ENCODE measurements around the gene GAREM2.

GAREM2 gene

DNA sequence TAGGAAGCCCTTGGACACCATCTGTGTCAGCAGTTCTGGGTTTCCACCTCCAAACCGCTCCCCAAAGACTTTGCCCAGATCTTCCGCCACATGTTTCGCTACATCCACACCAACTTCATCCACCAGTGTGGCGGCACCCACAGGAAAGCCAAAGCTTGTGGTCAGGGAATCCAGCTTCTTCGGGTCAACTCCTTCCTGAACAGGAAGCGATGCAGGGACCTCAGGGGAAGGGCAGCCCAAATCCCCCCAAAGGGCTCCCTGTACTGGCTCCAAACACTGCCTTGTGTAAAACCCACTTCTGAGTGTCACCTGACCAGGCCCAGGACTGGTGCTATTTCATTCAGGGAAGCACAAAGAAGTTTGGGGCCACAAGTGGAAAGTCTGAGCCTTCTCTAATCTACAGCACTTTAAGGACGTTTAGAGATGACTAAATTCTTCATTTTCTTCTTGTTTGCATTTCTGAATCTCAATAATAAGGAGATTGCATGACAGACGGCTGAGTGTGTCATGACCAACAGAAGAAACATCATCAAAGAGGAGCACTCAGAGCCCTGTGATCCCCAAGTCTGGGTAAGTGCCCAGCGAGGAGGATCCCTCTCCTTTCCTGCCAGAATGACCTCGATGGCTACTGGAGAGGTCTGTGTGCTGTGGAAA lies 20.8 kb downstream of the GAREM2 start:
- H3K27ac ChIP-seq (ENCODE audit: low read depth, low read length, poor library complexity, severe bottlenecking): no peak overlapping the region
- no peak overlapping the region for H3K4me3 ChIP-seq (ENCODE audit: low read depth, low read length, poor library complexity, severe bottlenecking)
- H3K4me2 ChIP-seq (ENCODE audit: low read length): no peak overlapping the region
- H3K9me3 ChIP-seq (ENCODE audit: low read length): peaks cover 8% of the 10 kb centered on the region; the same call in 1 of the 2 replicates
- H2AFZ ChIP-seq (ENCODE audit: low read length): no peak overlapping the region
- no peaks in the 10 kb centered on the region for H3K9me2 ChIP-seq (ENCODE audit: low read depth, low read length)
- H3K9ac ChIP-seq (ENCODE audit: low read length): no peak overlapping the region
- H3F3A ChIP-seq (ENCODE audit: insufficient read depth, low read length): no peaks in the 10 kb centered on the region
- H4K20me1 ChIP-seq (ENCODE audit: insufficient read depth, low read length): no peaks in the 10 kb centered on the region
- H3K4me1 ChIP-seq (ENCODE audit: insufficient read depth, low read length, severe bottlenecking): peaks cover 4% of the 10 kb centered on the region
- H3K36me3 ChIP-seq (ENCODE audit: insufficient read depth, low read length): peaks cover 82% of the 10 kb centered on the region
- H3K27me3 ChIP-seq (ENCODE audit: insufficient read depth, low read length): no peaks in the 10 kb centered on the region
- TF ChIP-seq, protein P1, sequence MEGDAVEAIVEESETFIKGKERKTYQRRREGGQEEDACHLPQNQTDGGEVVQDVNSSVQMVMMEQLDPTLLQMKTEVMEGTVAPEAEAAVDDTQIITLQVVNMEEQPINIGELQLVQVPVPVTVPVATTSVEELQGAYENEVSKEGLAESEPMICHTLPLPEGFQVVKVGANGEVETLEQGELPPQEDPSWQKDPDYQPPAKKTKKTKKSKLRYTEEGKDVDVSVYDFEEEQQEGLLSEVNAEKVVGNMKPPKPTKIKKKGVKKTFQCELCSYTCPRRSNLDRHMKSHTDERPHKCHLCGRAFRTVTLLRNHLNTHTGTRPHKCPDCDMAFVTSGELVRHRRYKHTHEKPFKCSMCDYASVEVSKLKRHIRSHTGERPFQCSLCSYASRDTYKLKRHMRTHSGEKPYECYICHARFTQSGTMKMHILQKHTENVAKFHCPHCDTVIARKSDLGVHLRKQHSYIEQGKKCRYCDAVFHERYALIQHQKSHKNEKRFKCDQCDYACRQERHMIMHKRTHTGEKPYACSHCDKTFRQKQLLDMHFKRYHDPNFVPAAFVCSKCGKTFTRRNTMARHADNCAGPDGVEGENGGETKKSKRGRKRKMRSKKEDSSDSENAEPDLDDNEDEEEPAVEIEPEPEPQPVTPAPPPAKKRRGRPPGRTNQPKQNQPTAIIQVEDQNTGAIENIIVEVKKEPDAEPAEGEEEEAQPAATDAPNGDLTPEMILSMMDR (IDR thresholded peaks at IDR 0.05; ENCODE audit: low read length): no peak
- TF ChIP-seq EZH2 (IDR thresholded peaks at IDR 0.05; ENCODE audit: borderline replicate concordance, low read length): no peak
- H3K79me2 ChIP-seq (ENCODE audit: insufficient read depth, low read length): no peaks in the 10 kb centered on the region

DNA sequence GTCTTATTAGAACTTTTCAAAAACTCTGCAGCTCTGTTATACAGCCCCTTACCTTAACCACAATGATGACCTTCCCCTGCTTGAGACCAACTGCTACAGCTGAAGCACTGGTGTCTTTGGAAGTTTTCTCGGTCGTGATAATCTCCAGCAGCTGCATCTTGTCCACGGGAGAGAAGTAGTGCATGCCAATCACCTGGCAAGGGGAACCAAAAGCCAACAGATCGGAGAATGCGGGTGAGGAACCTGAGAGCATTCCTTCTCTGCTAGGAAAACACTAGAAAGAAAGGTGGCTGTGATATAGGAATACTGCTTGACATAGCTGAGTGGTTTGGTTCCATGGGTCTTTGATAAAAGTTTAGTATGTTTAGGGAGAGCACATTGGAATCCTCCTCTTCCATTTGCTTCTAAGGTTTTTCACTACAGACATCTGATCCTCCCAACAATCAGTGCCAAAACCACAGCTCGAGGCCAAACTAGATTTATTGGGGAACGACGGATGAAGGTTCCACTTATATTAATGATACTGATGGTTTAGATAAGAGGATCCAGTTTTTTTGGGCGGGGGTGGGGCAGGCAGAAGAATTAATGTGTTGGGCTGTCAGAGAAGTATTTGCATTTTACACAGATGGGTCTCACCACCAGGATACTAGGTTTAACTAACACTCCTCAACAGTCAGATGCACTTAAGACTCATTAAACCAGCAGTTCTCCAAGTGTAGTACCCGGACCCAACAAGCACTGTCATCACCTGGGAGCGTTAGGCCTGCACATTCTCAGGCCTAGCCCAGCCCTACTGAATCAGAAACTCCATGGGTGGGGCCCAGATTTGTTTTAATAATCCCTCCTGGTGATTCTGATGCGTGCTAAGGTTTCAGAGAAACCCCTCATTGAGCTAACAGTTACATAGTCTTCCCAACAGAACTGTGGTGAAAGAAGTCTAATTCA lies 22.4 kb downstream of the GAREM2 start:
- Histone ChIP-seq H3K4me2 (ENCODE audit: low read length) (no peak overlapping the region), H3K4me3 (ENCODE audit: low read depth, low read length, poor library complexity, severe bottlenecking) (no peak overlapping the region), H3K27me3 (ENCODE audit: insufficient read depth, low read length) (no peaks in the 10 kb centered on the region), H3K36me3 (ENCODE audit: insufficient read depth, low read length) (peaks cover 98% of the 10 kb centered on the region), H3K9ac (ENCODE audit: low read length) (no peak overlapping the region), H4K20me1 (ENCODE audit: insufficient read depth, low read length) (no peaks in the 10 kb centered on the region), H3K27ac (ENCODE audit: low read depth, low read length, poor library complexity, severe bottlenecking) (no peak overlapping the region), H3K9me2 (ENCODE audit: low read depth, low read length) (no peaks in the 10 kb centered on the region), H3F3A (ENCODE audit: insufficient read depth, low read length) (no peaks in the 10 kb centered on the region), H2AFZ (ENCODE audit: low read length) (no peak overlapping the region), H3K9me3 (ENCODE audit: low read length) (peaks cover 8% of the 10 kb centered on the region; the same call in 1 of the 2 replicates), H3K4me1 (ENCODE audit: insufficient read depth, low read length, severe bottlenecking) (peaks cover 4% of the 10 kb centered on the region), H3K79me2 (ENCODE audit: insufficient read depth, low read length) (no peaks in the 10 kb centered on the region)
- no peak for TF ChIP-seq EZH2 (IDR thresholded peaks at IDR 0.05; ENCODE audit: borderline replicate concordance, low read length)
- TF ChIP-seq, protein P1 (IDR thresholded peaks at IDR 0.05; ENCODE audit: low read length): no peak

- H2AFZ ChIP-seq (ENCODE audit: low read length): no peak overlapping the region
- no peaks in the 10 kb centered on the region for H3K27me3 ChIP-seq (ENCODE audit: insufficient read depth, low read length)
- H3K36me3 ChIP-seq (ENCODE audit: insufficient read depth, low read length): peaks cover 95% of the 10 kb centered on the region
- H3K27ac ChIP-seq (ENCODE audit: low read depth, low read length, poor library complexity, severe bottlenecking): no peak overlapping the region
- H3K9me3 ChIP-seq (ENCODE audit: low read length): peaks cover 8% of the 10 kb centered on the region; the same call in 1 of the 2 replicates
- H3K79me2 ChIP-seq (ENCODE audit: insufficient read depth, low read length): no peaks in the 10 kb centered on the region
- no peaks in the 10 kb centered on the region for H3F3A ChIP-seq (ENCODE audit: insufficient read depth, low read length)
- H3K9me2 ChIP-seq (ENCODE audit: low read depth, low read length): no peaks in the 10 kb centered on the region
- peaks cover 4% of the 10 kb centered on the region for H3K4me1 ChIP-seq (ENCODE audit: insufficient read depth, low read length, severe bottlenecking)
- H3K4me3 ChIP-seq (ENCODE audit: low read depth, low read length, poor library complexity, severe bottlenecking): no peak overlapping the region
- no peaks in the 10 kb centered on the region for H4K20me1 ChIP-seq (ENCODE audit: insufficient read depth, low read length)
- H3K4me2 ChIP-seq (ENCODE audit: low read length): no peak overlapping the region
- no peak overlapping the region for H3K9ac ChIP-seq (ENCODE audit: low read length)
- no peak for TF ChIP-seq EZH2 (IDR thresholded peaks at IDR 0.05; ENCODE audit: borderline replicate concordance, low read length)
- TF ChIP-seq, protein P1 (IDR thresholded peaks at IDR 0.05; ENCODE audit: low read length): no peak
Measured at GRCh38 chr2:26196683-26197418, 24.0 kb downstream of the GAREM2 start.
